HEK293T (cell line): Measurements from ENCODE around the gene DSG1.

Experiments
- CTCF ChIA-PET: fragments of 350-600 bp; formaldehyde crosslinking; extraction: SDS; loops from one replicate; lab custom pipeline; 2021; ENCODE audit warnings: antibody characterized with exemption, inconsistent platforms; lab: Yijun Ruan, JAX
- POLR2A ChIA-PET: fragments of 350-600 bp; formaldehyde crosslinking; extraction: SDS; loops from one replicate; lab custom pipeline; 2020; ENCODE audit warnings: antibody characterized with exemption, inconsistent platforms; lab: Yijun Ruan, JAX
- DNase-seq: peaks from one replicate; pipeline ENCODE4 v3.0.0; 2012; ENCODE audit warnings: mixed read lengths; ENCODE audit errors: extremely low spot score
- ARNT ChIP-seq: fragments of 450-650 bp; IDR thresholded peaks from 2 replicates; pipeline ENCODE4 v1.6.1; 2017; ENCODE audit warnings: mild to moderate bottlenecking
- BHLHE40 ChIP-seq: fragments of 450-650 bp; IDR thresholded peaks from 2 replicates; pipeline ENCODE4 v1.6.1; 2016; ENCODE audit warnings: mild to moderate bottlenecking, moderate library complexity, borderline replicate concordance
- CTBP1 ChIP-seq: fragments of 450-650 bp; IDR thresholded peaks from 2 replicates; pipeline ENCODE4 v1.6.1; 2016; ENCODE audit warnings: borderline replicate concordance
- ELF4 ChIP-seq: fragments of 450-650 bp; IDR thresholded peaks from 2 replicates; pipeline ENCODE4 v1.6.1; 2017; ENCODE audit warnings: antibody characterized with exemption
- FOXA1 ChIP-seq: fragments of 450-650 bp; IDR thresholded peaks from 2 replicates; pipeline ENCODE4 v1.6.1; 2016; ENCODE audit warnings: mild to moderate bottlenecking
- FOXK2 ChIP-seq: fragments of 450-650 bp; IDR thresholded peaks from 2 replicates; pipeline ENCODE4 v1.6.1; 2016; ENCODE audit warnings: mild to moderate bottlenecking
- FOXM1 ChIP-seq: fragments of 450-650 bp; IDR thresholded peaks from 2 replicates; pipeline ENCODE4 v1.6.1; 2017; ENCODE audit warnings: mild to moderate bottlenecking, borderline replicate concordance
- HDGF ChIP-seq: fragments of 450-650 bp; IDR thresholded peaks from 2 replicates; pipeline ENCODE4 v1.6.1; 2017; ENCODE audit warnings: antibody characterized with exemption, borderline replicate concordance
- L3MBTL2 ChIP-seq: fragments of 450-650 bp; conservative IDR thresholded peaks from 2 replicates; pipeline ENCODE4 v1.6.1; 2016; ENCODE audit warnings: mild to moderate bottlenecking
- LEF1 ChIP-seq: fragments of 450-650 bp; IDR thresholded peaks from 2 replicates; pipeline ENCODE4 v1.6.1; 2017; ENCODE audit warnings: mild to moderate bottlenecking, borderline replicate concordance
- NFRKB ChIP-seq: fragments of 450-650 bp; IDR thresholded peaks from 2 replicates; pipeline ENCODE4 v1.6.1; 2016; ENCODE audit warnings: mild to moderate bottlenecking, moderate library complexity
- PKNOX1 ChIP-seq: fragments of 450-650 bp; IDR thresholded peaks from 2 replicates; pipeline ENCODE4 v1.6.1; 2016
- SP1 ChIP-seq: fragments of 450-650 bp; IDR thresholded peaks from 2 replicates; pipeline ENCODE4 v1.6.1; 2017
- SUZ12 ChIP-seq: fragments of 450-650 bp; IDR thresholded peaks from 2 replicates; pipeline ENCODE4 v1.6.1; 2016; ENCODE audit warnings: mild to moderate bottlenecking
- TARDBP ChIP-seq: fragments of 450-650 bp; IDR thresholded peaks from 2 replicates; pipeline ENCODE4 v1.6.1; 2016
- ZNF384 ChIP-seq: fragments of 450-650 bp; IDR thresholded peaks from 2 replicates; pipeline ENCODE4 v1.6.1; 2016

Gene DSG1

DNA sequence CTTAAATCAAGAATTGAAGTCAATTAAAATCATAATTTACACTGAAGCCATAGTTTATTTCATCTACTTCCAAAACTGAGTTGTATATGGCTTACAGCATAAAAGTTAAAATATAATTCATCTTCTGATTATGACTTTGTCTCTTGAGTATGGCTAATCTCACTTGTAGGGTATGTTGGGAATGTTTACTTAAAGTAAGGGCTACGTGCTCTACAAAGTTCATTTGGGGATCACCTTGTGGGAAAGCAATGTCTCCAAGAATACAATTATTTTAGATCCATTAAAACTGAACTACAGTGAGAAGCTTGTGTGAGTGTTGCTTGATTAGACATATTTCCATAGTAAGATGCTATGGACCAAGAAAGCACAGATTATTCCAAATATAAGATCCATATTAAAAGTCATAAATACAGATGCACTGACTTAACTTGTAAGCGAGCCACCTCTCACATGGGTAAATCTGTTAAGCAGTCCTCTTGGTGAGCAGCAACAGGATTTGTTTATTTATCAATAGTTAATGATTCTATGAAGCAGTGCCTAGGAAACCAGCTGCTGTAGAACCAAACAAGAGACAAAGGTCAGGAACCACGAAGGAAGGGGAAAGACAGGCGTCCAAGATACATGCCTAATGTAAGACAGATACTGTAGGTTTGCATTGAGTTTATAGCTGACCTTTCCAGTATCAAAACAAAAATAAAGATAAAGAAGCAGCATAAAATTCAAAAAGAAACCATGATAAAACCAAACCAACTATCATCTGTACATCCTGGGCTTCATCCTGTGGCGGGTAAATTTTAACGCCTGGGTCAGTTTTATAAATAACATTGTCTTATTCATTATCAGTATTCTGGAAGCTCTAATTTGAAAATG, 83.4 kb downstream of the DSG1 start:
- TF ChIP-seq TARDBP = no peak
- DNase-seq = no peak
- ChIA-PET POLR2A (interaction anchor here (0.7 to 0.8 kb wide), 2 partner anchors 298 to 542 kb away, joined by 3 to 4 read pairs; partner anchors contain the start of gene TRAPPC8), CTCF (interaction anchor here (1.0 to 2.1 kb wide), 2 partner anchors 10 to 23 kb away, joined by 4 to 11 read pairs; no protein-coding TSS in a partner anchor)

- CTCF ChIA-PET = interaction anchor here (1.0 to 2.1 kb wide), 2 partner anchors 11 to 23 kb away, joined by 4 to 11 read pairs; no protein-coding TSS in a partner anchor
- POLR2A ChIA-PET = interaction anchor here (0.7 to 0.8 kb wide), 2 partner anchors 299 to 541 kb away, joined by 3 to 4 read pairs; partner anchors contain the start of gene TRAPPC8
- no peak for TF ChIP-seq FOXK2
- TF ChIP-seq SP1 = no peak
- TF ChIP-seq NFRKB = no peak
- TF ChIP-seq ARNT = no peak
- no peak for TF ChIP-seq SUZ12
- TF ChIP-seq ELF4 = no peak
- TF ChIP-seq L3MBTL2 = no peak
These were observed 84.0 kb downstream of the DSG1 start for GRCh38 chr18:31402026-31402373.

DNA sequence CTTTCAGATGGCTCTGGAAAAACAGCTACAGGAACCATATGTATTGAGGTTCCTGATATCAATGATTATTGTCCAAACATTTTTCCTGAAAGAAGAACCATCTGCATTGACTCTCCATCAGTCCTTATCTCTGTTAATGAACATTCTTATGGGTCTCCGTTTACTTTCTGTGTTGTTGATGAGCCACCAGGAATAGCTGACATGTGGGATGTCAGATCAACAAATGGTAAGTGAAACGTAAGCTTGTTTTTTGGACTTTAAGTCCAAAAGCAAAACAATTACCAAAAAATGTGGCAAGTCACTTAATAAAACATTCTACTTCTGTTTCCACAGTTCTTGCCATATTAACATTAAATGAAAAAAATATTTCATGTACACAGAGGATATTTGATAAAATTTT, 85.4 kb downstream of the DSG1 start:
- ChIA-PET POLR2A (no interaction called here), CTCF (no interaction called here)
- TF ChIP-seq ELF4 (no peak), FOXA1 (no peak), TARDBP (no peak), FOXK2 (no peak), LEF1 (no peak), SP1 (no peak), ARNT (no peak), NFRKB (no peak), HDGF (no peak), SUZ12 (no peak), ZNF384 (no peak), CTBP1 (no peak), L3MBTL2 (no peak), FOXM1 (no peak), BHLHE40 (no peak), PKNOX1 (no peak)
- no peak for DNase-seq

More at GRCh38 chr18:31402026-31402373, 84.0 kb downstream of the DSG1 start:
- DNase-seq = no peak
